SK-N-MC (cell line): Measurements from ENCODE around the gene RNF17.

Source experiments
- DNase-seq: peaks from one replicate; pipeline ENCODE4 v3.0.0-alpha.2; 2011; ENCODE audit warnings: low read depth, low spot score
- H3K27ac ChIP-seq: fragments of 200-600 bp; sonication (generic); 2 replicates; pipeline ENCODE4 v1.5.1; 2016; ENCODE audit warnings: mixed run types
- H3K36me3 ChIP-seq: fragments of 200-600 bp; sonication (generic); 2 replicates; pipeline ENCODE4 v1.6.1; 2017; ENCODE audit warnings: antibody characterized with exemption, low read length, mixed read lengths; ENCODE audit not compliant: insufficient read depth
- H3K4me3 ChIP-seq: fragments of 200-600 bp; sonication (generic); 2 replicates; pipeline ENCODE4 v1.5.1; 2016
- H3K9ac ChIP-seq: fragments of 200-600 bp; sonication (generic); 2 replicates; pipeline ENCODE4 v1.8.0; 2017; ENCODE audit warnings: mixed run types, mixed read lengths; ENCODE audit not compliant: insufficient read length
- H3K9me3 ChIP-seq: fragments of 200-600 bp; sonication (generic); 2 replicates; pipeline ENCODE4 v1.6.1; 2017; ENCODE audit warnings: low read depth, mild to moderate bottlenecking, antibody characterized with exemption, low read length, moderate library complexity, mixed read lengths
- EZH2 ChIP-seq: fragments of 200-600 bp; sonication (generic); IDR thresholded peaks from one replicate; pipeline ENCODE4 v1.6.1; 2017; ENCODE audit warnings: antibody characterized with exemption
- FOXP2 ChIP-seq: optimal IDR thresholded peaks from 2 replicates; pipeline ENCODE3; 2011; ENCODE audit warnings: mild to moderate bottlenecking, moderate library complexity; ENCODE audit not compliant: insufficient read depth; ENCODE audit errors: extremely low read length, control extremely low read depth
- POLR2AphosphoS5 ChIP-seq: IDR thresholded peaks from 2 replicates; pipeline ENCODE4 v1.6.1; 2012; ENCODE audit warnings: mild to moderate bottlenecking, low read depth, low read length, borderline replicate concordance

The RNF17 gene

DNA sequence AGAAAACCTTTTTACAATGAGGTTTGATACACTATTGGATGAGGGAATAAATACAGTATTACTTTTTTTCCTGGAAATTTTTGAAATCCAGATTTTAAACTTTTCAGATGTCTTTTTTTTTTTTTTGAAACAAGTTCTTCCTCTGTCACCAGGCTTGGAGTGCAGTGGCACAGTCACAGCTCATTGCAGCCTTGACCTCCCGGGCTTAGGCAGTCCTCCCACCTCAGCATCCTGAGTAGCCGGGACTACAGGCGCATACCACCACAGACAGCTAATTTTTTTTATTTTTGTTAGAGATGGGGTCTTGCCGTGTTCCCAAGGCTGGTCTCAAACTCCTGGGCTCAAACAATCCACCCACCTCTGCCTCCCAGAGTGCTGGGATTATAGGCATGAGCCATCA is 96.8 kb downstream of the RNF17 start:
- Histone ChIP-seq H3K27ac (no peak overlapping the region), H3K4me3 (no peak overlapping the region), H3K36me3 (no peaks in the 10 kb centered on the region), H3K9ac (no peak overlapping the region), H3K9me3 (no peaks in the 10 kb centered on the region)
- DNase-seq: no peak
- TF ChIP-seq FOXP2: no peak
- TF ChIP-seq POLR2AphosphoS5: no peak
- TF ChIP-seq EZH2: no peak

DNA sequence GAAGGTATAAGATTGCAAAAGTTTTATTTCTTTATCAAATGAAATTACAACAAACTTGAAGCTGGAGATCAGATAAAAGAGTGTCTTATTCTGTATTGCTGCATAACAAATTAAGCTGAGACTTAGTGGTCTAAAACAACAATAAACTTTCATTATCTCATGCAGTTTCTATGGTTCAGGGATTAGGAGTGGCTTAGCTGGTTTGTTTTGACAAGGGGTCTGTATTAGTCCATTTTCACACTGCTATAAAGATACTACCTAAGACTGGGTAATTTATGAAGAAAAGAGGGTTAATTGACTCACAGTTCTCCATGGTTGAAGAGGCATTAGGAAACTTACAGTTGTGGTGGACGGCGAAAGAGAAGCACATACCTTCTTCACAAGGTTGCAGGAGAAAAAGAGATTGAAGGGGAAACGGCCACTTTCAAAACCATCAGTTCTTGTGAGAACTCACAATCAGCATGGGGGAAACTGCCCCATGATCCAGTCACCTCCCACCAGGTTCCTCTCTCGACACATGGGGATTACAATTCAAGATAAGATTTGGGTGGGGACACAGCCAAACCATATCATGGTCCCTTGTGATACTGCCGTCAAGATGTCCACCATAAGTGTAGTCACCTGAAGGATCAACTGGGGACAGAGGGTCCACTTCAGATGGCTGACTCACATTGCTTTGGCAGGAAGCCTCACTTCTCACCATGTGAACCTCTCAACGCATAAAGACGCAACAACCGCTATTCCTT is 97.8 kb downstream of the RNF17 start:
- no peak for TF ChIP-seq EZH2
- no peak for TF ChIP-seq FOXP2
- TF ChIP-seq POLR2AphosphoS5: no peak
- Histone ChIP-seq H3K9me3 (no peaks in the 10 kb centered on the region), H3K27ac (no peak overlapping the region), H3K9ac (no peak overlapping the region), H3K36me3 (no peaks in the 10 kb centered on the region), H3K4me3 (no peak overlapping the region)
- DNase-seq: no peak

DNA sequence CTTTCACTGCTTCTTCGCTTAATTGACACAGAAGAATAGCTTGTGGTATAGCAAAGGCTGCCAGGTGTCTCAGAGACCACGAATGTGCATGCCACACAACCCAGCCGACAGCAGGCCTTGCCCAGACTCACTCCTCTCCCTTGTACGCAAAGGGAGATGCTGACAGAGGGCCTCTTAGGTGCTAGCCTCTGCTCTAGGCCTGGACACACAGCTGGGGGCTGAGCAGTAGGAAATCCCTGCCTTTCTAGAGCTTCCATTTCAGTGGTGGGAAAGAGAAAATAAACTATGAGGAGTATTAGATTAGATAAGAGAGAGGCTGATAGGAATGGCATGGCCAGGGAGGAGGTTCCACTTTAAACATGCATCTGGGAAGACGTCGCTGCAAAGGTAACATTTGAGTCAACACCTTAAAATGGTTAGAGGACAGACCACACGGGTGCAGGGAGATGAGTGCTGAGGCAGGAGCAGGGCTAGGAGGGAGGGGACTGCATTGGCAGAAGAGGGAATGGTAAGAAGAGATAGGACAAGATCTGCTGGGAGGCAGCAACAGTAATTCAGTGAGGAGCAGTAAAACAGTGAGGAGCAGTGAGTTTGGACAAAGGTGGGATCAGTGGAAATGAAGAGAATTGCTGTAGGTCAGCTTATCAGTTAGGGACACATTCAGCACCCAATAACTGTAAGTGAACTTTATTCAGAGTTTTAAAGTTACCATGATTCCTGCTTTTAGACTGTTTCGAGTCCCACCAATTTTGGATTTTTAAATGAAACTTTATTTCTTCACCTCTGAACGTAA is 100.0 kb downstream of the RNF17 start:
- no peaks in the 10 kb centered on the region for H3K9me3 ChIP-seq
- no peak overlapping the region for H3K9ac ChIP-seq
- TF ChIP-seq FOXP2 (no peak), EZH2 (no peak), POLR2AphosphoS5 (no peak)
- DNase-seq: no peak
- no peak overlapping the region for H3K4me3 ChIP-seq
- no peaks in the 10 kb centered on the region for H3K36me3 ChIP-seq
- no peak overlapping the region for H3K27ac ChIP-seq

DNA sequence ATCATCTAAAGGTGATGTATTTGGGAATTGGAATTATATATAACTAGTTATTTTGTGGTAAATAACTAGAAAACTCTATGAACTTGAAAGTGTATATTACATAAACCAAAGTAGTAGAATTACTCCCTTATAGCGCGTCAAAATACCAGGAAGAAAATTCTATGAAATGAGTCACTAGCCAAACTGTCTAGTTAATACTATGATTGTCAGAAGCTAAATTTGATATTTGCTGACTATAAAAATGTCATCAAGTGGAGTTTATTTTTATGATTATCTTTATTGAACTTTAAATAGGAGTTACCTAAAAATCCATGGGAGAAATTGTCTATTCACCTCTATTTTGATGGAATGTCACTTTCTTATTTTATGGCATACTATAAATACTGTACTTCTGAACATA is 100.6 kb downstream of the RNF17 start:
- H3K36me3 ChIP-seq: no peaks in the 10 kb centered on the region
- no peak overlapping the region for H3K4me3 ChIP-seq
- TF ChIP-seq EZH2: no peak
- TF ChIP-seq FOXP2: no peak
- no peak for TF ChIP-seq POLR2AphosphoS5
- no peaks in the 10 kb centered on the region for H3K9me3 ChIP-seq
- no peak overlapping the region for H3K9ac ChIP-seq
- DNase-seq: no peak
- H3K27ac ChIP-seq: no peak overlapping the region

DNA sequence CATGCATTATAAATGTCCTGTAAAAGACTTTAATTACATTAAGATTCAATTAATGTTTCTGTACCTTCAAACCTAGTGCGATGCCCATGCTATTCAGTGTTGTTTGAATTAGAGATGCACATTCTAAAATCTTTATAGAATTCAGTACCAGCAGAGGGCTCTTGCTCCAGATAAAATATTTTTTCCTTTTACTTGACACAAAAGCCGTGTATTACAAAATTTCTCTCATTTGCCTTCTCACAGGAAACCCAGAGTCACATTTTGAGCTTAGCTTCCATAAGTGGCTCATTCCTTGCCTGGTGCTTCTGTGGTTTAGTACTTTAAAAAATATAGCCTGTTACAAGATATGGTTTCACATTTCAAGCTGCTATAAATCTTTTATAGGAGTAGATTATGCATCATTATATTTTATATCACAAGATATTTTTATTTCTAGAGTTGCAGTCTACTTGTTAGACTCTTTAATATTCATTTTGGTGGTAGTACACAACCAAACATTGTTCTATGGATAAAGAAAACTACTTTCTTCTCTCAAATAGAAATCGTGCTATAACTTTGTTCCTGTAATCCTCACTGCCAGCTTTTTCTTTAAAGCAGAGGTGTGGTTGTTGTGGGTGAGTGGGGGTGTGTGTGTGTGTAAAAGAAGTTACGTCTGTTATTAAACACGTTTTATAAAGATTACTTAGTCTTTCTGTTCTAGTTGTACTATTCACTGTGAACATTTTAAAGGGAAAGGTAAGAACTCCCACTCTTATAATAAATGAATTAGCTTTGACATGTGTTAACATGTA is 101.4 kb downstream of the RNF17 start:
- TF ChIP-seq POLR2AphosphoS5: no peak
- TF ChIP-seq EZH2: no peak
- TF ChIP-seq FOXP2: no peak
- Histone ChIP-seq H3K36me3 (no peaks in the 10 kb centered on the region), H3K4me3 (peak overlapping the region; percentile 55), H3K9ac (peak overlapping the region; percentile 40), H3K27ac (peak overlapping the region; percentile 76), H3K9me3 (no peaks in the 10 kb centered on the region)
- DNase-seq: peak; percentile 58

DNA sequence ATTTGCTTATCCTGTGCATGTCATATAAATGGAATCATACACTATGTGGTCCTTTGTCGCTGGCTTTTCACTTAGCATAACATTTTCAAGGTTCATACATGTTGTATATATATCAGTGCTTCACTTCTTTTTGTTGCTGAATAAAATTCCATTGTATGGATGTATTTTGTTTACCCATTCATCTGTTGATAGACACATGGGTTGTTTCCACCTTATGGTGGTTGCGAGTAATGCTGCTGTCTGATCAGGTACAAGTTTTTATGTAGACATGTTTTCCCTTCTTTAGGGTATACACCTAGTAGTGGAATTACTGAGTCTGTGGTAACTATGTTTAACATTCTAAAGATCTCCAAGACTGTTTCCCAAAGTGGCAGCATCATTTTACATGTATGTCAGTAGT is 102.5 kb downstream of the RNF17 start:
- DNase-seq: no peak
- TF ChIP-seq FOXP2: no peak
- no peak for TF ChIP-seq EZH2
- TF ChIP-seq POLR2AphosphoS5: no peak
- Histone ChIP-seq H3K36me3 (no peaks in the 10 kb centered on the region), H3K9ac (no peak overlapping the region), H3K9me3 (no peaks in the 10 kb centered on the region), H3K4me3 (no peak overlapping the region), H3K27ac (no peak overlapping the region)

DNA sequence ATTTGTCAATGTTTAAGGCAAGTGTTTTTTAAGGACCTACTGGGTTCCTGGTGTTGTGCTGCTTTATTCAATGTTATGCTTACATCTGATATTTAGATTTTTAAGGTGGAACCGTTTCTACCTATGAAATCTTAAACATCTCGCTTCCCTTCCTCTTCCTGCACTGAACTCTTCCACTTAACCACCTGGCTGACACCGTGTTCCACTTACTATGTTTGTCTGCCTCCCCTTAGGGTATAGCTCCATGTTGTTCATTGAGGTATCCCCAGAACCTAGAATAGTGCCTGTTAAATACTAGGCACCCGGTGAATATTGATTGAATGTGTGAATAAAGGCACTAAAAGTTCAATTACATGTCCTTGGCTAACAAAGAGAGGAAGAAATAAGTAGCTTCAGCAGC is 104.9 kb downstream of the RNF17 start:
- no peak for DNase-seq
- Histone ChIP-seq H3K9ac (no peak overlapping the region), H3K4me3 (no peak overlapping the region), H3K27ac (no peak overlapping the region), H3K36me3 (no peaks in the 10 kb centered on the region), H3K9me3 (no peaks in the 10 kb centered on the region)
- TF ChIP-seq FOXP2: no peak
- TF ChIP-seq EZH2: no peak
- TF ChIP-seq POLR2AphosphoS5: no peak

DNA sequence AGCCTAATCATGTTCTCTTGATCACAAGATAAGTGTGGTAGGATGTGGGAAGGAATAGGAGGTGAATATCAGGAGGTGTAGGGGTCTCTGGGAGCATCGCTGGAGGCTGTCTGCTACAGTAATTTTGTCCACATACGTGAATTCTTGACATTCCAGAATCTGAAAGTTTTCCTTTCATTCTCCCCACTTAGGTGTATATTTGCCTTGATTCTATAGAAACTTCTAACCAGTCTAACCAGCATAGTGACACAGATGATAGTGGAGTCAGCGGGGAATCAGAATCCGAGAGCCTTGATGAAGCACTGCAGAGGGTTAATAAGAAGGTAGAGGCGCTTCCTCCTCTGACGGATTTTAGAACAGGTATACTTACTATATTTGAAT is 106.4 kb downstream of the RNF17 start:
- no peaks in the 10 kb centered on the region for H3K9me3 ChIP-seq
- no peaks in the 10 kb centered on the region for H3K36me3 ChIP-seq
- no peak overlapping the region for H3K4me3 ChIP-seq
- H3K9ac ChIP-seq: no peak overlapping the region
- no peak for TF ChIP-seq POLR2AphosphoS5
- TF ChIP-seq EZH2: no peak
- TF ChIP-seq FOXP2: no peak
- no peak for DNase-seq
- no peak overlapping the region for H3K27ac ChIP-seq

DNA sequence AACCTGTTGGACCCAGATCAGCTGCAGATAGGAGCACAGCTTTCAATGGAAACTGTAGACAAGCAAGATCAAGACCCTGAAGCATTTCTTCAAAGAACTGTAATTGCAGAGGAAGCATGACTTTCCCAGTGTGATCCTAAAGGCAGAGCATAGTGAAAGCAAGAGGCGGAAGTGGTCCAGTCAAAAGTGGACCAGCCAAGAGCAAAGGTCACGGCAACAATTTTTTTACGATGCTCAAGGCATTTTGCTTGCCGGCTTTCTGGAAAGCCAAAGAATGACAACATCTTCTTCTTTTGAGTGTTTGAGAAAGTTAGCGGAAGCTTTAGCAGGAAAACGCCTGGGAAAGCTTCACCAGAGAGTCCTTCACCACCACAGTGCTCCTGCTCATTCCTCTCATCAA is 111.6 kb downstream of the RNF17 start:
- no peak overlapping the region for H3K9ac ChIP-seq

More for the DNA sequence above, 111.6 kb downstream of the RNF17 start:
- no peak overlapping the region for H3K27ac ChIP-seq
- peaks cover 4% of the 10 kb centered on the region for H3K36me3 ChIP-seq
- H3K4me3 ChIP-seq: no peak overlapping the region
- H3K9me3 ChIP-seq: no peaks in the 10 kb centered on the region
- no peak for DNase-seq
- TF ChIP-seq POLR2AphosphoS5: no peak
- TF ChIP-seq FOXP2: no peak
- no peak for TF ChIP-seq EZH2
